Measurements from ENCODE around the gene USP47.
"Not testable (repeated sequence)": the region's sequence is repeated elsewhere in the genome, so short reads cannot be mapped to it uniquely, and the experiment has no call there.

Gene USP47

DNA sequence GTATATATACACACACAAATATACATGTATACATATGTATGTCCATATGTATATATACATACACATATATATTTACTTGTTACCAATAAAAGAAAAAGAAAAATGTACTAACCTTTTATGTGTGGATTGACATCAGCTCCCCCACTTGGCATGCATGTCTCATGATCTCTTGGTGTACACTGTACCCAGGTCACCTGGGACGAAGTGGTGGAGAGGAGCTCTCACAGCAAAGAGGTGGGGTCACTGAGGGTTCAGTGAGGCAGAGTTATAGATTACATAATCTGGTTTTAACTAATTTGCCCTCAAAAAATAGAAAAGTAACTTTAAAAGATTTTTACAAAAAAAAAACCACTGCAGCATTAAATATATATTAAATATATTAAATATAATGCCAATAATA lies 15.5 kb upstream of the USP47 start:
- no peak for DNase-seq

DNA sequence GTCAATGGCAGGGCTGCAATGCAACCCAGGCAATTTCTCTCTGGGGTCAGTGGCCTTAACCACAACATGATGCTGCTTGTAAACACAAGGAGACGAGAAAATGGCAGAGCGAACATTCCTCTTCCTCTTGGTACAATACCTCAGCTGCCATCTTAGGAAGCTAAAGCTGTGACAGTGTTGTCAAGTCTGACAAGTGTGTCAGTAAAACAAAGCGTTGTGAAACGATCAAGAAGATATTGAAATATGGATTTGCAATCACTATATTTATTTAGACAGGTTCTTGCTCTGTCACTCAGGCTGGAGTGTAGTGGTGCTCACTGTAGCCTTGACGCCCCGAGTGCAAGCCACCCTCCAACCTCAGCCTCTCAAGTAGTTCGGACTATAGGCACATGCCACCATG lies 14.5 kb upstream of the USP47 start:
- no peak for DNase-seq

DNA sequence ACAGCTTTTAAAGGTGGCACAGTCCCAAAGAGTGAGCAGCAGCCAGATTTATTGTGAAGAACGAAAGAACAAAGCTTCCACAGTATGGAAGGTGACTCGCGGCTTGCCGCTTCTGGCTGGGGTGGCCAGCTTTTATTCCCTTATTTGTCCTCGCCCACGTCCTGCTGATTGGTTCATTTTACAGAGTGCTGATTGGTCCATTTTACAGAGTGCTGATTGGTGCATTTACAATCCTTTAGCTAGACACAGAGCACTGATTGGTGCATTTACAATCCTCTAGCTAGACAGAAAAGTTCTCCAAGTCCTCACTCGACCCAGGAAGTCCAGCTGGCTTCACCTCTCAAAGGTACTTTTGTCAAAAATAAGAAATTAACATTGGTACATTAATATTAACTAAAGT lies 10.4 kb upstream of the USP47 start:
- not testable (repeated sequence) for DNase-seq

DNA sequence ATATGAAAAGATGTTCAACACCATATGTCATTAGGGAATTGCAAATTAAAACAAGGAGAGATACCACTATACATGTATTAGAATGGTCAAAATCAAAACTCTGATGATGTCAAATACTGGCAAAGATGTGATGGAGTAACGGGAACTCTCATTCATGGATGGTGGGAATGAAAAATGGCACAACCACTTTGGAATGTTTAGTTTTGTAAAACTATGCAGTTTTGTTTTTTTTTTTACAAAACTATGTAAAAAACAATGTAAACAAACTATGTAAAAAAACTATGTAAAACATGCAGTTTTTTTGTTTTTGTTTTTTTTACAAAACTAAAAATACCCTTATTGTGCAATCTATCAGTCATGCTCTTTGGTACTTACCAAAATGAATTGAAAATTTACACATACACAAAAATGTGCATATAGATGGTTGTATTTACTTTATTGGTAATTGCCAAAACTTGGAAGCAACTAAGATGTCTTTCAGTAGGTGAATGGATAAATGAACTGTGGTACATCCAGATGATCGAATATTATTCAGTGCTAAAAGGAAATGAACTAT lies 5.0 kb upstream of the USP47 start:
- no peak for DNase-seq

DNA sequence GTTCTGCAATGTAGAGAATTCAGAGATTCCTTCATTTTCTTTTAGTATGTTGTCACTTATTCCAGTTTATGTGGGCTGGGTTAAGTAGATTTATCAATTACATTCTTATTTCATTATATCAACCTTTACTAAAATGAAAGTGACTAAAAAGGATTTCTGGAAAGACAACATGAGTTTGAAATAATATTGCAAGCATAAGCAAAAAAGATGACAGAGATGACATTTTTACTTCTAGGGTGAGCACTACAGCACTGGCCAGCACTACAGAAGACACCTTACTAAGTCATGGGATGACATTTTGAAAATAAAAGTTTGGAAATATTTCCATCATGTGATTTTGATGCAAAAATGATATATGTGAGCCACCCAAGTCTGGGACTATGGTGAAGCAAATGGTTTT lies 2.1 kb upstream of the USP47 start:
- no peak for DNase-seq

DNA sequence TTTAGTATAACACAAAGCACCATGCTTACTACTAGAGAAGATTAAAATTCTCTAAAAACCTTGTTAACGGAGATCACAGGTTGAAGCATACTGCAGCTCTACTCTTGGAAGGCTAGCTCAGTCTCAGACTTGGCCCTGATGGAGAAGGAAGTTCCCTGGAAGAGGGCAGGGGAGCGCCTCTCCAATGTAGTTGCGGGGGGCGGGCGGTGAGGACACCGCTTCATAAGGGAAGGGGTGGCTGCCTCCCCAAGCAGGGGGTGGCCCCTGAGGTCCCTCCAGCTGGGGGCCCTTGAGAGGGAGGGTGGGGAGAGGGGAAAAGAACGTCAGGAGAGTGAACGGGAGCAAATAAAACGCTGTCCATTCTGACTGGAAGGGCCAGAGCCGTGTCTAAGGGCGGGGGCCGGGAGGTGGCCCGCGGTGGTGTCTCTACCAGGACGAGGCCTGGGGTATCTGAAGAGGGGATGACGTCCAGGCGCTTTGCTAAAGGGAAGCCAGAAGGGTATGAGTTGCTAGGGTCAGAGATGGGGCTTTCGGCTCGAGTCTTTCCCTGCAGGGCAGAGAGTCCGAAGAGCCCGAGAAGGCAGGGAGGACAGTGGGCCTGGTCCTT lies 553 bp upstream of the USP47 start:
- no peak for DNase-seq

DNA sequence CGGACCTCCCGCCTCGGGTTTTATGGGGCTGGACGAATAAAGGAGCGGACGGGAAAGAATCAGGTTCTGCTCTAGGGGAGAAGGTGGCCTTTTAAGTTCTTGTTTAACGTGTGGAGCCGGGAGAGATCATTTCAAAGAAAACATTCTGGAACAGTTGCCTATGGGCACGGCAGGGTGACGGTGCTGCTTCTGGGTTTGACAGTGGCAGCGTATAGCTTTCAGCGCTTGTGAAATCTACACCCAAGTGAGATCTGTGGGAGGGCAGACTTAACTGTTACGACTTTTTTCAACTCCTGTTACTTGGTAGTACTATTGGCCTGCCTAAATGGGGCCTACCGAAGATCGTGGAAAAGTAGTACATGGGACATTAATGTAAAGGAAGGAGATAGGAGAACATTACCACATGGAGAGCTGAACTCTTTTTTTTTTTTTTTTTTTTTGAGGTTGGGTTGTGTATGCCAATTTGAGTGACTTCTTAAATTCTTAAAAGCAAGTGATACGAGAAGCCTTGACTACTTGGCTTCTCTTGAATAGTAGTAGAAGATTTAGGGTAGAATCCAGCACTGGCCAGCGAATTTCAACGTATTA lies 743 bp downstream of the USP47 start:
- no peak for DNase-seq

DNA sequence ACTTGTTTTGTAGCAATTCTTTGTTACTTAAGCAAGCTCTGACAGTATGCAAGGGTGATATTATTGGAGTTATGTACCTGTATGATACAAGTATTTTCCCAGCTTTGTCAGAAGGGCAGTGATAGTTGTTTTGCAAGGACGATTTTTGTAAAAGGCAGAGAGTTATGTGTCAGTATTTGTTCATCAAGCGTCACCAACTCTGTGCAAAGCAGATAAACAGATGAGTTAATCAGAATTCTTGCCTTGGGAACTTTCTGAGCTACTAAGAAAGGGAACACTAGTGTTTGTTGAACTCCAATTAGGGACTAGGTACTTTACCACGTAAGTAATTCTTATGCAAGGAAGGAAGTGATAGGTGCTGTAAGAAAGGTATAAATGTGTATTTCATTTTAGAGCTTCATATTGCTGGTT lies 1.4 kb downstream of the USP47 start:
- DNase-seq: no peak

DNA sequence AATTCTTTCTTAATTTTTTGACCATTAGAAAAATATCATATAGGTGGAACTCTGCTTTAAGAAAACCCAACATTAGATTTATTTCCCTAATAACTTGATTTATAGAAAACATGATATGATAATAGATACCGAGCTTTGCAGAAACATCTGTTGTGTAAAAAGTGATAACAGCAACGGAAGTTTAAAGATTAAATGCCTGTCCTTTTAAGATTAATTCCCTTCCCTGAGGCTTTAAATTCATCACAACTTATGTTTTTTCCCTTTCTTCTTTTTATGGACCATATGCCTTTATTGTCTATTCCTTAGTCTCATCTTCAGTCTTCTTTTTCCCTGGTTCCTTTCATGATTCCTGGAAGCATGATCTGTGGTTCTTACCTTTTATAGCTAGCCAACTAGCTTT lies 1.9 kb downstream of the USP47 start:
- no peak for DNase-seq

DNA sequence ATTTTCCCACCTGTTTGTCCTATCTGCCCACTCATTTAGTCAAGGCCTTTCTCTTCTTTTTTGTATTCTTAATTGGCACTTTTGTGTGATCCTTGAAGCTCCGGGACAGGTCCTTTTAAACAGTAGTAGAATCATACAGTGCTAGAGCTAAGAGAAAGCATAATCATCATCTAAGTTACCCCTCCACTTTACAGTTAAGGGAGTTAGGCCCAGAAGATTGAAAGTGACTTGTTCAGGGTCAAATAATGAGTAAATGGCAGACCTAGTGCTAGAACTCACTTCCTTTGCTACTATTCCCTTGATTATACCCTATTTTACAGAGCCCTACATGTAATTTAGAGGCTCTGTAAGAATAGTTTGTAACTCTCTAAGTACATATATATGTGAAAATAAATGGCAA lies 2.5 kb downstream of the USP47 start:
- no peak for DNase-seq

DNA sequence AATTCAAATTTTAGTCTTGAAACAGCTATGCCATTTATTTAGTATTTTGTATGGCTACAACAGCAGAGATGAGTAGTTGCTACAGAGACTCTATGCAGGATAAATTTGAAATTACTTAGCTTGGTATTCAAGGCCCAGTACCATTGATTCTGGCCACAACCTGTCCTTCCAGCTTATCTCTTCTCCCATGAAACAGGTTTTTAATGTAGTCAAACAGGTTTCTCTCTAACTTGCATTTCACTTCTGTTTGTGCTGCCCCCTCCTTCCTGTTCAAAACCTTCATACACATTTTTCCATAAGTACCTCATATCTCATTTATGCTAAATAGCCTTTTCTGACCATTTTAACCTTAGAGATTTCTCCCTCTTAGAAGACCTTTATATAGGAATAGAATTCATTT lies 3.3 kb downstream of the USP47 start:
- DNase-seq: no peak

DNA sequence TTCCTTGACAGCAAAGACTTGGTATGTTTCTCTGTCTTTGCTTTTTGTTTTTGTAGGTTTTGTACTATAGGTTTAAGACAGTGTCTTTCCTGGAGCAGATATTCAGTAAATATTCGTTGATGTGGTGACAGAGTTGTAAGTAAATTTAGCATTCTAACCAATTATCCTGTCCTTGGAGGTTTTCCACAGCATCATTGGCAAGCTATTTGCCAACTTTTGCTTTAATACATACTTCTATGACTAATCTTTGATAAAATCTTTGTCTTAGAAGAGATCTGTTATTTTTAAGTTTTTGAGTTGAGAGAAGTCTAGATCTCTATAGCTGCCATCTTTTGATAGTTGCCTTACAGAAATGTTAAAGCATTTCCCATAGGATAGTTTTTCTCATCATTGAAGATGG lies 3.8 kb downstream of the USP47 start:
- DNase-seq: no peak

DNA sequence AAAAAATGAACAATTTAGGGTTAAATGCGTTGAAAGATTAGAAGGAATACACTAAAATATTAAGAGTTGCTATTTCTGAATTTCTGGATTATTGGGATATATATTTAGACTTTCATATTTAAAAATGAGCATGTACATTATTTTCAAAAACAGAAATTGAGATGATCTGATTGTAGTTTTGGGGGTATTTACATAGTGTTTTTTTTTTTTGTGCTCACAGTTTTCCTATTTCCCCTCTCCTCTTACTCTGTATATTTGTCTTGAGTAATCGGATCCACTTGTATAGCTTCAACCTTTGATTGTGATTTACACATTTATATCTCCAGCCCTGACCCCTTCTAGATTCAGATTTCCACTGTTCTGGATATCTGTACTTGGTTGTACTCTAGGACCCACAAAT lies 5.3 kb downstream of the USP47 start:
- DNase-seq: no peak

DNA sequence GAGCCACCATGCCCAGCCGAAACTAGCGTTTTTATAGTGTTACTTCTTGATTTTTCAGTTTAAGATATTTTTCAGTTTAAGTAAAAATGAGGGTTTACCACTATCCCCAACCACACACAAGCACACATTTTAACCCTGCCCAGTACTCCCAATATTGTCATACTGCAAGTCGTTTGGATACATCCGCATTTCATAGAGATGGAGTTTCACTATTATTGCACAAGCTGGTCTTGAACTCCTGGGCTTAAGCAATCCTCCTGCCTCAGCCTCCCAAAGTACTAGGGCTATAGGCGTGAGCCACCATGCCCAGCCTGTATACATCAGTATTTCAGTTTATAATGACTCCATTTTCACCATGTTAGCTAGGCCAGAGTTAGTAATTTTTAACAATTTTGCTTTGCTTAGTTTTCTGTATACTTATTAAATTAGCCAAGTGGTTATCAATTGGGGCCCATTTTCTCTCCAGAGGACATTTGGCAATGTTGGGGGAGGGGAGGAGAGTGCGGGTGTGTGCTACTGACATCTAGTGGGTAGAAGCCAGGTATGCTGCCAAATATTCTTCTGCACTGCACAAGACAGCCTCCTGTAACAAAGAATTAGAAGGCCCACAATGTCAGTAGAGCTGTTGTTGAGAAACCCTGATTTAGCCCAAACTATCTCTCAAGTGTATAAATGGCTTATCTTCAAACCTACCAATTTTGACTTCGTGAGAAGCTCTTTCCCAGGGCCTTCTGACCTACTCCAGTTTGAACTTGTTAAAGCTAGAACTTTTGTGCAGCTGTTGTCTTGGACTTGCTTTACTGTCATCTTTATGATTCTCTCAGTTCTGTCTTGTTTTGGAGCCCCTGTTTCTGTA lies 7.3 kb downstream of the USP47 start:
- DNase-seq: no peak

DNA sequence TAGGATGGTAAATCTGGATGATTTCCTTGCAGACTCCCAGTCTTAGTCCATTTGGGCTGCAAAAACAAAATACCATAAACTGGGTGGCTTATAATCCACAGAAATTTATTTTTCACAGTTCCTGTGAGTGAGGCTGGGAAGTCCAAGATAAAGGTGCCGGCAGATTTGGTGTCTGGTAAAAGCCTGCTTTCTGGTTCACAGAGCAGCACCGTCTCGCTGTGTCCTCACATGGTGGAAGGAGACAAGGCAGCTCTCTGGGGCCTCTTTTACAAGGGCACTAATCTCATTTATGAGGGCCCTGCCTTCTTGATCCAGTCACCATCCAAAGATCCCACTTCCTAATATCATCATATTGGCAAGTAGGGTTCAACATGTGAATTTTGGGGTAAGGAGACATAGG lies 8.9 kb downstream of the USP47 start:
- DNase-seq: no peak

DNA sequence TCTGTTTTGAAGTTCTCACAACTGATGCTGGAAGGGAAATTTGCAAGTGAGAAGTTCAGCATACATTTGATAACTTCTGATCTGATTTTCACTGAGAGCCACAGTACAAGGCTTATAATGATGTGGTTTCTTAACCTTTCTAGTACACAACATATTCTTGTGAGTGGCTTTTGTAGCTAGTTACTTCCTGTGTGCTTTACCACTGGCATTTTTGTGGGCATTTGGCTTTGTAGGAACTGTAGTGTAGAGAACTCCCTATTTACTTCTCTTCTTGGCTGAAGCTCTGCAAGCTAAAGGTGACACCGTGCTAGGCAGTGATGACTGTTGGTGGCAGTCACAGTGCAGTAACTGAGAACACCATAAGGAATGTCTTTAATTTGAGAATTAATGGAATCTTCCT lies 14.9 kb downstream of the USP47 start:
- no peak for DNase-seq

DNA sequence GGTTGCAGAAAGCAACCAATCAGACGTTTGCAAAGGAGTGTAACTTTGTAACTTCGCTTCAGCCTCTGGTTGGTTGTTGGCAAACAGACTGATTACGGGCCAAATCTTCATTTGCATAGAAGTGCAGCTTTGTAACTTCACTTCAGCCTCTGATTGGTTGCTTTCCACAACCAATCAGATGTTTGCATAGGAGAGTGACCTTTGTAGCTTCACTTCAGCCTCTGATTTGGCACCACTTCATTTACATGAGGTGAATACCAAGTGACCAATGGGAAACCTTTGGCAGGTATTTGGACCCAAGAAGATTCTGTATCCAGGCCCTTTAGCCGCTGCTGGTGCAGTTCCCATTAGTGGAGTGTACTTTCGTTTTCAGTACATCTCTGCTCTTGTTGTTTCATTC lies 16.0 kb downstream of the USP47 start:
- DNase-seq: no peak

DNA sequence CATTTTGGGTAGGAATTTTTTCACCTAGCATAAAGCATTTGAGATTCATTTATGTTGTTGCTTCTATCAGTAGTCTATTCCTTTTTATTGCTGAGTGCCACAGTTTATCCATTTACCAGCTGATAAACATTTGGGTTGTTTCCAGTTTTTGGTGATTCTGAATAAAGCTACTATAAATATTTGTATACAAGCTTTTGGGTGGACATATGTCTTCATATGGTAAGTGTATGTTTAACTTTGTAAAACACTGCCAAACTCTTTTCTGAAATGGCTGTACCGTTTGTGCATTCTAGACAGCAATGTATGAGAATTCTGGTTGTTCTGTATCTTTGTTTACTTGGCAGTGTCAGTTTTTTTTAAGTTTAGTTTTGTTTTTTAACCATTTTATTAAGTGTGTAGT lies 16.9 kb downstream of the USP47 start:
- no peak for DNase-seq

DNA sequence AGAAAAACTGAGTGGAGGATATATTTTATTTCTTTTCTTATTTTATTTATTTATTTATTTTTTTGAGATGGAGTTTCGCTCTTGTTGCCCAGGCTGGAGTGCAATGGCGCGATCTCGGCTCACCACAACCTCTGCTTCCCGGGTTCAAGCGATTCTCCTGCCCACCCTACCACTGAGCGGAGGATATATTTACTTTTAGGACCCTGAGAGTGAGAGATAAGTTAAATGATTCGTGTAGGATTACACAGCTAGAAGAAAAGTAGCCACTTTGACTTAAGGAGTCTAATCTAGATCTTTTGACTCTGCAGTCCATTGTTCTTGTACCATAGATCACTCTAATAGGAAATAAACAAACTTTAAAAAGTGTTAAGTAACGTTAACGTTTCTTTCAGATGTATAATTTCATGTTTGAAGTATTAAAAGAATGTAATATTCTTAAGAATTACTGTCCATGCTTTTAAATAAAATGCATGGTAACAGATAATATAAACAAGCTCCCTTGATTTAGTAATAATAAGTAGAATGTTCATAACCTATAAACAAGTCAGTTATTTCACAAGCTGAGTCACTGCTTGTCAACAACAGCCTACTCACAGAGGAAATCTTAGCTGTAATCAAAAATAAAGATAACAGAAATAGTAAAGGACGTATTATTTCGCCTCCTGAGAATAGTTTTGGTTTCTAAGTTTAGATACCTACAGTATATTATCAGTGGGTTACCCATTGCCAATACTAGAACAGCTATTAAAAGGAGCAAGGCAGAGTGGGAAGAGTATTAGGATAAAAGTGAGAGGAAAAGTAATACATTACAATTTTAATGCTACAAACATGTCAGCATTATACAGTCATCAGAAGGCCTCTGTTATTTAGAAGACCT lies 18.6 kb downstream of the USP47 start:
- no peak for DNase-seq

DNA sequence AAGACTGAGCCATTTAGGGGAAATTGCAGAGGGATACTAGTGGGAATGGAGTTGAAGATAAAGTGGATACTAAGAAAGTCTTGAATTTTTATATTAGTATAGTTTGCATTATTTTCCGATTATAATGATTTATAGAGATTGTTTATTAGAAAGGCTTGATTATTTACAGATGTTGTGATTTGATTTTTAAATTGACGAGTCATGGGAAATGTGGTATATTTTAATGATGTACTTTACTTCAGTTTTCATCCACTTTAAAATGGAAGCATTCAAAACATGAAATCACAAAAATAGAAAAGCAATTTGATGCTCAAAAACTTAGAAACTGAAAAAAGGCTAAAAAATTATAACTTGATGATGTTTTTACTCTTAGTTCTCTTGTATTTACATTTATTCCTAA lies 21.2 kb downstream of the USP47 start:
- no peak for DNase-seq

DNA sequence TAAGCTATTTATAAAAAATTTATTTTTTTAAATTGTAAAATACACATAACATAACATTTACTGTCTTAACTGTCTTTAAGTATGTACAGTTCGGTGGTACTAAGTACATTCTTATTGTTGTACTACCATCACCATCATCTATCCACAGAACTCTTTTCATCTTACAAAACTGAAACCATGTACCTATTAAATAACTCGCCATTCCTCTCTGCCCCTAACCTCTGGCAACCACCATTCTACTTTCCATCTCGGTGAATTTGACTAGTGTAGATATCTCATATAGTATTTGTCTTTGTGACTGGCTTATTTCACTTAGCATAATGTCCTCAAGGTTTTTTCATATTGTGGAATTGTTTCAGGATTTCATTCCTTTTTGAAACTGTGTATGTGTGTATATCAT lies 22.6 kb downstream of the USP47 start:
- DNase-seq: no peak

DNA sequence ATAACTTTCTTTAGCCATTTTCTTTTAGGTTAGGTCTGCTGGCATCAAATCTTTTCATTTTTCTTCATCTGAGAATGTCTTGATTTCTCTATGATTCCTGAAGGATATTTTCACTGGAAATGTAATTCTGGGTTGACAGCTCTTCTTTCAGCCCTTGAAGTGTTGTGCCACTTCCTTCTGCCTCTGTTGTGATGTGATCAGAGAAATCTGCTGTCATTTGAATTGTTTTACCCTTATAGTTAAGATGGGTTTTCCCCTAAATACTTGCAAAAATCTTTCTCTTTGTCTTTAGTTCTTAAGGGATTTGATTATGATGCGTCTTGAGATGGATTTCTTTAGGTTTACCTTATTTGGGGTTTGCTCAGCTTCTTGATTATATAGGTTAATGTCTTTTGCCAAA lies 23.0 kb downstream of the USP47 start:
- no peak for DNase-seq

DNA sequence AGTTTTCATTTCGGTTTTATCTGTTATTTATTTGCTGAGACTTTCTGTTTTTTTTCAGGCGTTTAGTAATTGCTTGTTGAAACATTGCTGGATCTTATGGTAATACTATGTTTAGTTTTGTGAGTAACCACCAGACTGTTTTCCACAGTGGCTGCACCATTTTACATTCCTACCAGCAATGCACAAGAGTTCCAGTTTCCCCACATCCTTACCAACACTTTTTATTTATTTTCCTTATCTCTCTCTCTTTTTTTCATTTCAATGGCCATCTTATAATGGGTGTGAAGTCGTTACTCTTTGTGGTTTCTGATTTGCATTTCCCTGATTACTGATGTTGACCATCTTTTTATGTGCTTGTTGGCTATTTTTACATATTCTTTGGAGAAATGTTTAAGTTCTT lies 23.7 kb downstream of the USP47 start:
- no peak for DNase-seq

Measured in GOT3 (cell line).